Gastroesophageal sphincter (tissue), 3 donors: Measurements from ENCODE around the gene PRDM5.
"Not testable (repeated sequence)": the region's sequence is repeated elsewhere in the genome, so short reads cannot be mapped to it uniquely, and the experiment has no call there.

Source experiments
- EP300 ChIP-seq: sonication (generic); formaldehyde crosslinking; IDR thresholded peaks from one replicate; pipeline ENCODE4 v1.6.1; 2017; ENCODE audit warnings: antibody characterized with exemption, mild to moderate bottlenecking
- POLR2A ChIP-seq, 2 donors: fragments of 450-650 bp; IDR thresholded peaks; one replicate each; pipeline ENCODE4 v1.6.1; 2017; ENCODE audit warnings: antibody characterized with exemption in 2 of 2, mild to moderate bottlenecking in 2 of 2, moderate library complexity in 1 of 2
- TF ChIP-seq, protein P1 (sequence below), 4 experiments: fragments of 200-600 bp in 2 of 4; fragments of 450-650 bp in 2 of 4; sonication (generic) in 1 of 4; IDR thresholded peaks; one replicate each; pipeline ENCODE4 v1.5.1; 2017 to 2019; ENCODE audit warnings: antibody characterized with exemption in 4 of 4, mild to moderate bottlenecking in 2 of 4, moderate library complexity in 2 of 4

DNA sequence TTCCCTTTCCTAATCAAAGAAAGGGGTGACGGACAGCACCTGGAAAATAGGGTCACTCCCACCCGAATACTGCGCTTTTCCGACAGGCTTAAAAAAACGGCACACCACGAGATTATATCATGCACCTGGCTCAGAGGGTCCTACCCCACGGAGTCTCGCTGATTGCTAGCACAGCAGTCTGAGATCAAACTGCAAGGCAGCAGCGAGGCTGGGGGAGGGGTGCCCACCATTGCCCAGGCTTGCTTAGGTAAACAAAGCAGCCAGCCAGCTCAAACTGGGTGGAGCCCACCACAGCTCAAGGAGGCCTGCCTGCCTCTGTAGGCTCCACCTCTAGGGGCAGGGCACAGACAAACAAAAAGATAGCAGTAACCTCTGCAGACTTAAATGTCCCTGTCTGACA, 180.9 kb downstream of the PRDM5 start:
- TF ChIP-seq EP300; POLR2A (IDR thresholded peaks at IDR 0.05): not testable (repeated sequence)
- TF ChIP-seq, protein P1, sequence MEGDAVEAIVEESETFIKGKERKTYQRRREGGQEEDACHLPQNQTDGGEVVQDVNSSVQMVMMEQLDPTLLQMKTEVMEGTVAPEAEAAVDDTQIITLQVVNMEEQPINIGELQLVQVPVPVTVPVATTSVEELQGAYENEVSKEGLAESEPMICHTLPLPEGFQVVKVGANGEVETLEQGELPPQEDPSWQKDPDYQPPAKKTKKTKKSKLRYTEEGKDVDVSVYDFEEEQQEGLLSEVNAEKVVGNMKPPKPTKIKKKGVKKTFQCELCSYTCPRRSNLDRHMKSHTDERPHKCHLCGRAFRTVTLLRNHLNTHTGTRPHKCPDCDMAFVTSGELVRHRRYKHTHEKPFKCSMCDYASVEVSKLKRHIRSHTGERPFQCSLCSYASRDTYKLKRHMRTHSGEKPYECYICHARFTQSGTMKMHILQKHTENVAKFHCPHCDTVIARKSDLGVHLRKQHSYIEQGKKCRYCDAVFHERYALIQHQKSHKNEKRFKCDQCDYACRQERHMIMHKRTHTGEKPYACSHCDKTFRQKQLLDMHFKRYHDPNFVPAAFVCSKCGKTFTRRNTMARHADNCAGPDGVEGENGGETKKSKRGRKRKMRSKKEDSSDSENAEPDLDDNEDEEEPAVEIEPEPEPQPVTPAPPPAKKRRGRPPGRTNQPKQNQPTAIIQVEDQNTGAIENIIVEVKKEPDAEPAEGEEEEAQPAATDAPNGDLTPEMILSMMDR (IDR thresholded peaks at IDR 0.05): not testable (repeated sequence)
